ENCODE results near the gene NEK10.
"Not testable (repeated sequence)": the region's sequence is repeated elsewhere in the genome, so short reads cannot be mapped to it uniquely, and the experiment has no call there.

Gene NEK10

GRCh38 chr3:27368831-27369607 lies at the start of gene NEK10:
NEK10 (minus strand) TSS chr3:27369383; CDS start chr3:27352882, 16,501 bp downstream.
- DNase-seq (ENCODE audit: low read depth), result peak; percentile 61
- H3K4me3 ChIP-seq (ENCODE audit: low read depth, low read length), result peak within 1 kb of the TSS; percentile 65

GRCh38 chr3:27415202-27415601 lies 46.0 kb upstream of the NEK10 start:
- H3K4me3 ChIP-seq (ENCODE audit: low read depth, low read length), result no peak overlapping the region
- no peak for DNase-seq (ENCODE audit: low read depth)

- no peak overlapping the region for H3K4me3 ChIP-seq (ENCODE audit: low read depth, low read length)
- DNase-seq (ENCODE audit: low read depth), result no peak
Observed at GRCh38 chr3:27392950-27393679, 23.9 kb upstream of the NEK10 start.

- not testable (repeated sequence) for H3K4me3 ChIP-seq (ENCODE audit: low read depth, low read length); DNase-seq (ENCODE audit: low read depth)
Observed at GRCh38 chr3:27392414-27392813, 23.2 kb upstream of the NEK10 start.

- no peak overlapping the region for H3K4me3 ChIP-seq (ENCODE audit: low read depth, low read length)
- no peak for DNase-seq (ENCODE audit: low read depth)
Observed at GRCh38 chr3:27391796-27392195, 22.6 kb upstream of the NEK10 start.

GRCh38 chr3:27387625-27388024 lies 18.4 kb upstream of the NEK10 start:
- DNase-seq (ENCODE audit: low read depth), result no peak
- no peak overlapping the region for H3K4me3 ChIP-seq (ENCODE audit: low read depth, low read length)

GRCh38 chr3:27385504-27385903 lies 16.3 kb upstream of the NEK10 start:
- DNase-seq (ENCODE audit: low read depth), result no peak
- H3K4me3 ChIP-seq (ENCODE audit: low read depth, low read length), result no peak overlapping the region

GRCh38 chr3:27384191-27384590 lies 15.0 kb upstream of the NEK10 start:
- no peak for DNase-seq (ENCODE audit: low read depth)
- H3K4me3 ChIP-seq (ENCODE audit: low read depth, low read length), result no peak overlapping the region

- no peak for DNase-seq (ENCODE audit: low read depth)
Observed at GRCh38 chr3:27380433-27381357, 11.5 kb upstream of the NEK10 start.

GRCh38 chr3:27378331-27378730 lies 9.1 kb upstream of the NEK10 start:
- no peak for DNase-seq (ENCODE audit: low read depth)
- no peak overlapping the region for H3K4me3 ChIP-seq (ENCODE audit: low read depth, low read length)

More at GRCh38 chr3:27380433-27381357, 11.5 kb upstream of the NEK10 start:
- H3K4me3 ChIP-seq (ENCODE audit: low read depth, low read length), result no peak overlapping the region

GRCh38 chr3:27376109-27376772 lies 7.1 kb upstream of the NEK10 start:
- H3K4me3 ChIP-seq (ENCODE audit: low read depth, low read length), result no peak overlapping the region
- DNase-seq (ENCODE audit: low read depth), result no peak

GRCh38 chr3:27366062-27366591 lies 3.1 kb downstream of the NEK10 start:
- no peak overlapping the region for H3K4me3 ChIP-seq (ENCODE audit: low read depth, low read length)
- no peak for DNase-seq (ENCODE audit: low read depth)

GRCh38 chr3:27360113-27361078 lies 8.8 kb downstream of the NEK10 start:
- peak; percentile 33 for DNase-seq (ENCODE audit: low read depth)
- no peak overlapping the region for H3K4me3 ChIP-seq (ENCODE audit: low read depth, low read length)

GRCh38 chr3:27358372-27358771 lies 10.8 kb downstream of the NEK10 start:
- DNase-seq (ENCODE audit: low read depth), result no peak
- H3K4me3 ChIP-seq (ENCODE audit: low read depth, low read length), result no peak overlapping the region

- DNase-seq (ENCODE audit: low read depth), result peak; percentile 9
- no peak overlapping the region for H3K4me3 ChIP-seq (ENCODE audit: low read depth, low read length)
Observed at GRCh38 chr3:27357665-27358258, 11.4 kb downstream of the NEK10 start.

- H3K4me3 ChIP-seq (ENCODE audit: low read depth, low read length), result no peak overlapping the region
- DNase-seq (ENCODE audit: low read depth), result peak; percentile 11
Observed at GRCh38 chr3:27356976-27357375, 12.2 kb downstream of the NEK10 start.

- no peak overlapping the region for H3K4me3 ChIP-seq (ENCODE audit: low read depth, low read length)
- peak; percentile 2 for DNase-seq (ENCODE audit: low read depth)
Observed at GRCh38 chr3:27354588-27355203, 14.5 kb downstream of the NEK10 start.
